ENCODE data around the gene LPP. TPM values are rescaled to one million over a fixed set of nuclear protein-coding genes. Genes with fewer than 3 reads are reported as not detected.

Gene LPP
- total RNA-seq, 2 experiments from 2014 or later, result 27.5 to 31.8 TPM

DNA sequence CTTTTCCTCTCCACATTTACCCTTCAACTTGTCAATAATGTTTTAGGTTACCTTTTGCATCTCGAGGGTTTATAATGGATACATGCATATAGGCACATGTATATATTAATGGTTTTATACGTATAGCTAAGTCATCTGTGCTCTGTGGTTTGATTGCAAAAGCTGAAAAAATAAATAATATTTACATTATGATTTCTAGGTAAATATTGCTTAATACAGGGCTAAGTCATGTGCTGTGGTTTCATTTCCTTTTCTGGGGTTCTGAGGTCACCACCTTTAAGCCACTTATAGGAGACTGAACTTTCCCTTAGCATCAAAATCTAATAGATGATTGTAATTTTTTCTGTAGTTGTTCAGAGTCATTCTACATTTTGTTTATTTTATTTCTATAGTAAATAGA lies 33.1 kb downstream of the LPP start:
- no peaks in the 10 kb centered on the region for H3K27me3 Mint-ChIP-seq (ENCODE audit: low read depth)
- no peak overlapping the region for H3K4me3 Mint-ChIP-seq
- CTCF ChIA-PET, result interaction anchor here (1.3 kb wide), 1 partner anchor 447 kb away, joined by 3 read pairs; no protein-coding TSS in a partner anchor
- H3K4me1 Mint-ChIP-seq (ENCODE audit: low read depth), result peaks cover 40% of the 10 kb centered on the region
- peaks cover 5% of the 10 kb centered on the region for H3K36me3 Mint-ChIP-seq (ENCODE audit: low read depth)
- intact Hi-C loops (cut with micrococcal nuclease), result no loop called here
- no peak overlapping the region for H3K27ac Mint-ChIP-seq
- no peak for DNase-seq
- no peaks in the 10 kb centered on the region for H3K9me3 Mint-ChIP-seq

DNA sequence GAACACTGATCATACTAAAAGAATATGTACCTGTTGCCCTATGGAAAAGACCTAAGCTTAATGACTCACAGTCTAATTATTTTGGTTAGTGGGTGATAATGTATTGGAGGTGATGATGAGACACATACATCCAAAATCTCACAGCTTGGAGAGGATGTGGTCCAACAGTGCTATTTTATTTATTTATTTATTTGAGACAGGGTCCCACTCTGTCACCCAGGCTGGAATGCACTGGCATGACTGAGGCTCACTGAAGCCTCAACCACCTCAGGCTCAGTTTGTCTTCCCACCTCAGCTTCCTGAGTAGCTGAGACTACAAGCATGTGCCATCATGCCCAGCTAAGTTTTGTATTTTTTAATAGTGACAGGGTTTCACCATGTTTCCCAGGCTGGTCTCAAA lies 35.0 kb downstream of the LPP start:
- H3K27ac Mint-ChIP-seq, result no peak overlapping the region
- no peaks in the 10 kb centered on the region for H3K27me3 Mint-ChIP-seq (ENCODE audit: low read depth)
- no peak overlapping the region for H3K4me3 Mint-ChIP-seq
- no peaks in the 10 kb centered on the region for H3K9me3 Mint-ChIP-seq
- peaks cover 14% of the 10 kb centered on the region for H3K36me3 Mint-ChIP-seq (ENCODE audit: low read depth)
- no peak for DNase-seq
- peaks cover 37% of the 10 kb centered on the region for H3K4me1 Mint-ChIP-seq (ENCODE audit: low read depth)
- intact Hi-C loops (cut with micrococcal nuclease), result no loop called here
- CTCF ChIA-PET, result interaction anchor here (0.6 kb wide), 1 partner anchor 448 kb away, joined by 3 read pairs; no protein-coding TSS in a partner anchor

DNA sequence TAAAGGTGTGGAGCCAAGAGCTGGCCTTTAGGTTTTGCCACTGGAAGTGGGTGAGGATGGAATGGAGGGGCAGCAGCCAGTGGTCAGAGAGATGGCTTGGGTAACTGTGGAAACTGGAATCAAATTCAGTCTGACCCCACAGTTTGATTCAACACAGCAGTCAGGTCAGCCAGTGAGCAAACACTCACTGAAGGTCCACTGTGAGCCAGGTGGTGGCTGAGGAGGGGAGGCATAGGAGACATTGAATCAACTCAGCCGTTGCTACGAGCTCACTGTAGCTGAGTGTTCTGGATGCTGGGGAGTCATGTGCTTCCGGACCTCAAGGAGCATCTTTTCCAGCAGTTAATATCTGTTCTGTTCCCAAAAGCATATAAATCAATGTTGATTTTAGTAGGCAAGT lies 37.5 kb downstream of the LPP start:
- no peak overlapping the region for H3K27ac Mint-ChIP-seq
- intact Hi-C loops (cut with micrococcal nuclease), result no loop called here
- peaks cover 29% of the 10 kb centered on the region for H3K4me1 Mint-ChIP-seq (ENCODE audit: low read depth)

DNA sequence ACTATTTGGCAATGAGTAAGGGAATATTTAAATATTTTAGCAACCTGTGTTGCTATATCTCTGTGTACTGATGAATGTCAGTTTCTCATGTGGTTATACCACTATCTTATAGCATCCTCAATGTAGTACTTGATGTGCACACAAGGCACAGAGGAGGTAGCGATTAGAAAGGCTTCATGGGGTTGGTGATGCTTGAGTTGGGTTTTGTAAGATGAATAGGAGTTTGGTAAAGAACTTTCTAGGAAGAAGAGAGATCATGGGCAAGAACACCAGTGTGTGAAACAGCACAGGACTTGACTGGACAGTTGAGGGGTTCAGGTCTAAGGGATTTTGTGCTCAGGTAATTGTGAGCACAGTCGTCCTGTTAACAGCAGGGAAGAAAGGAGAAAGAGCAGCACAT lies 38.1 kb downstream of the LPP start:
- no peak overlapping the region for H3K4me3 Mint-ChIP-seq

More for the DNA sequence above, 37.5 kb downstream of the LPP start:
- no peaks in the 10 kb centered on the region for H3K27me3 Mint-ChIP-seq (ENCODE audit: low read depth)
- DNase-seq, result no peak
- H3K36me3 Mint-ChIP-seq (ENCODE audit: low read depth), result peaks cover 15% of the 10 kb centered on the region
- H3K9me3 Mint-ChIP-seq, result no peaks in the 10 kb centered on the region
- CTCF ChIA-PET, result no interaction called here
- H3K4me3 Mint-ChIP-seq, result no peak overlapping the region

DNA sequence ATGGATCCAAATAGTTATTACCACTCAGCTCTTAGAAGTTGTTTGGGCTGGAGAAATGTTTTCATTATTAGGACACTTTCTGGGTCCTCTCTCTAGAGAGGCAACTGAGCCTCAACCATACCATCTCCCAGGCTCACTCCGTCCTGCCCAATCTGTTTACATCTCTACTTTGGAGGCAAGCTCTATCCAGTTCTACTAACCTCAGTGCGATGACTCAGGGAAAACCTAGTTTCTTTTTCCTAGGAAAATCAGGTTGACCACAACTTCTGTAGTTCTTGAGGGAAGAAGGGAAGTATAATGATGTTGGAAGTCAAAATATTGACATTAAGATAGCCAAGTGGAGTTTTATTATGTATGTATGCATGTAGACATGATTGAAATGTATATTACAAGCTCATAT lies 40.4 kb downstream of the LPP start:
- H3K4me3 Mint-ChIP-seq, result no peak overlapping the region
- CTCF ChIA-PET, result interaction anchor here (0.7 to 1.0 kb wide), 2 partner anchors 276 to 453 kb away, joined by 3 to 4 read pairs; no protein-coding TSS in a partner anchor
- H3K36me3 Mint-ChIP-seq (ENCODE audit: low read depth), result peaks cover 15% of the 10 kb centered on the region
- H3K27me3 Mint-ChIP-seq (ENCODE audit: low read depth), result no peaks in the 10 kb centered on the region
- intact Hi-C loops (cut with micrococcal nuclease), result no loop called here
- no peak for DNase-seq
- H3K9me3 Mint-ChIP-seq, result no peaks in the 10 kb centered on the region
- H3K4me1 Mint-ChIP-seq (ENCODE audit: low read depth), result peaks cover 19% of the 10 kb centered on the region
- no peak overlapping the region for H3K27ac Mint-ChIP-seq

More for the DNA sequence above, 38.1 kb downstream of the LPP start:
- Mint-ChIP-seq H3K4me1 (ENCODE audit: low read depth) (peaks cover 31% of the 10 kb centered on the region), H3K27ac (no peak overlapping the region), H3K36me3 (ENCODE audit: low read depth) (peaks cover 15% of the 10 kb centered on the region), H3K9me3 (no peaks in the 10 kb centered on the region), H3K27me3 (ENCODE audit: low read depth) (no peaks in the 10 kb centered on the region)
- DNase-seq, result no peak
- CTCF ChIA-PET, result no interaction called here
- intact Hi-C loops (cut with micrococcal nuclease), result no loop called here

DNA sequence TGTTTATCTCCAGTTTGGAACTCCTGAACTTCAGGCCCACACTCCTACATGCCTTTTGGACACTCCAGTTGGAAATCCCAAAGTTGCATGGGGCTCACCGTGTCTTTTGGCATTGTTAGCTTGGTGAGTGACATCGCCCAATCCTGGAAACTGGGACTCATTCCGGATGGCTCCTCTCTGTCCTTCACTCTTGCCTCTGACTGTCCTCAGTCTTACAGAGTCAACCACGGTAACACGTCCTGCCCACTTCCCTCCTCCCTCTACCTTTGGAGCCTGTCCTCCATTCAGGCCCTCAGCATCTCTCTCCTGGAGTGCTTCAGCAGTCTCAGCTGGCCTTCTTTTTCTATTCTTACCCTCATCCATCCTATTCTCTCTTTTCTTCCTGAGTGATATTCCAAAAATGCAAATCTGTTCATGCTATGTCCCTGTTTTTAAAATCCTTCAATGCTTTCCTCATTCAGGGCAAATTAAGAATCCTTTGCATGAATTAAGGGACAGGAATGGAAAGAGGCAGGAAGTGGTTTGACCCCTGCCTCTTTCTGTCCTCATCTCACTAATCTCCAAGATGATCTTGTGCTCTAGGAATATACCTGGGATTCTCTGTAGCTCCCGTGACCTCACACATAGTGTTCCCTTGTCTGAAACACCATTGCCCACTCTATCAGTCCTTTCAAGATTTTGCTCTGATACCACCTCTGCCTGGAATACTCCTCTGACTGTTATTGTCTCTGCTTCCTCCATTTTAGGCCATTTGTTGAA lies 42.5 kb downstream of the LPP start:
- CTCF ChIA-PET, result interaction anchor here (1.3 kb wide), 1 partner anchor 110 kb away, joined by 3 read pairs; no protein-coding TSS in a partner anchor
- H3K4me1 Mint-ChIP-seq (ENCODE audit: low read depth), result peaks cover 10% of the 10 kb centered on the region

DNA sequence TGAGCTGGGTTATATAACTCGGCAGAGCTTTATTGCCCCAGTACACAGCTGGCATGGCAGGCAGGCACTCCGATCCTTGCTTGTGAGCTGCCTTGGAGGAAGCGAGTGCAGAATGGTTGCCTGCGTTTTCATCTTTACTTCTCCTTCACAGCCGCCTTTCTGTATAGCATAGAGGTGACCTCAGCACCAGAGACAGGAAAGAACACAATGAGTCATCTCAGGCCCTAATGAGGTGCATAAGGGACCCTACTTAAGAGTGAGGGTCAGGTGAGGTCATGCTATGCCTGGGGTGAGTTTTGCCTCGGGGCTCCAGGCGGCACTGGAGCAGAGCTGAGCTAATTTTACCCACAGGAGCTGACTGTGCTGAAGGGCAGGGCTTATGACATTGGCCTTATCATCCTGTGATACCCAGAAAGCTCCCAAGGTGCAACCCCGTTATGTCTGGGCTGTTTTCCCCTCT lies 43.5 kb downstream of the LPP start:
- no peak overlapping the region for H3K27ac Mint-ChIP-seq
- intact Hi-C loops (cut with micrococcal nuclease), result no loop called here
- DNase-seq, result no peak
- CTCF ChIA-PET, result interaction anchor here (0.6 to 1.3 kb wide), 2 partner anchors 10 to 109 kb away, joined by 3 to 6 read pairs; no protein-coding TSS in a partner anchor
- H3K36me3 Mint-ChIP-seq (ENCODE audit: low read depth), result peaks cover 10% of the 10 kb centered on the region
- no peaks in the 10 kb centered on the region for H3K9me3 Mint-ChIP-seq
- peaks cover 10% of the 10 kb centered on the region for H3K4me1 Mint-ChIP-seq (ENCODE audit: low read depth)
- H3K4me3 Mint-ChIP-seq, result no peak overlapping the region
- no peaks in the 10 kb centered on the region for H3K27me3 Mint-ChIP-seq (ENCODE audit: low read depth)

More for the DNA sequence above, 42.5 kb downstream of the LPP start:
- Mint-ChIP-seq H3K9me3 (no peaks in the 10 kb centered on the region), H3K27ac (no peak overlapping the region), H3K27me3 (ENCODE audit: low read depth) (no peaks in the 10 kb centered on the region), H3K36me3 (ENCODE audit: low read depth) (peaks cover 13% of the 10 kb centered on the region), H3K4me3 (no peak overlapping the region)
- no peak for DNase-seq
- intact Hi-C loops (cut with micrococcal nuclease), result no loop called here

DNA sequence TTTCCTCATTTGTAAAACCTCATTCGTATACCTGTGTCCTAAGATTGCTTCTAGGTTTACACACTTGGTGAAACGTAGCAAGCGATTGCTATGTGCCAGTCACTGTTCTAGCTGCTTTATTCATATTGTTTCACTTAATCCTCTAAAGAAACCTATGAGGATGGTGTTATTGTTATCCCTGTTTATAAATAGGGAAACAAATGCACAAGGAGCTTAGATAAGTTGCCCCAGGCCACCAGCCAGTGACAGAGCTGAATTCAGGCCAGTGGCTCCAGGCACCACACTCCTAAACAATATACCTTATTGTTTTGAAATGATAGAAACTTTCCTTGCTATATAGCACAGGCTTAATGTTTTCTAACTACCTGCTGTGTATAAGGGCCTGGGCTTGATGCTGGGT lies 44.0 kb downstream of the LPP start:
- intact Hi-C loops (cut with micrococcal nuclease), result no loop called here
- no peaks in the 10 kb centered on the region for H3K27me3 Mint-ChIP-seq (ENCODE audit: low read depth)
- H3K36me3 Mint-ChIP-seq (ENCODE audit: low read depth), result peaks cover 5% of the 10 kb centered on the region
- no peaks in the 10 kb centered on the region for H3K9me3 Mint-ChIP-seq
- no peak overlapping the region for H3K4me3 Mint-ChIP-seq
- CTCF ChIA-PET, result interaction anchor here (1.3 kb wide), 1 partner anchor 108 kb away, joined by 3 read pairs; no protein-coding TSS in a partner anchor
- H3K4me1 Mint-ChIP-seq (ENCODE audit: low read depth), result peaks cover 10% of the 10 kb centered on the region
- DNase-seq, result no peak
- no peak overlapping the region for H3K27ac Mint-ChIP-seq

DNA sequence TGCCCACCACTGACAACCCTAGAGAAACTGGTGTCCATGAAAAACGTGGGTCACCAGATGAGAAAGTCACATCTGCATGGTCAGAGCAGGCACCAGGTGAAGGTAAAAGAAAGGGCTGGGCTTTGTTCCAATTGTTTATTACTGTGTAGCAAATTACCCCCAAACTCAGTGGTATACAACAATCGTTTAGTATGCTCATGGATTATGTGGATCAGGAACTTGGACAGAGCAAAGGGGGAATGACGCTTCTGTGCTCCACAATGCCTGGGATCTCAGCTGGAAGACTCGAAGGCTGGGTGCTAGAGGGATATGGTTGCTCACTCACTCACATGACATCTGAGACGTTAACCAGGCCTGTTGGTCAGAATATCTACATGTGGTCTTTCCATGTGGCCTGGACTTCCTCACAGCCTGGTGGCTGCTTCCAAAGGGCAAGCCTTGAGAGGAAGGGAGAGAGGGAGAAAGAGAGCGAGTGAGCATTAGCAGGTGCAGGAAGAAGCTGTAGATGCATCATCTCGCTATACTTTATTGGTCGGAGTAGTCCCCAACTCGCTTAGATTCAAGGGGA lies 44.9 kb downstream of the LPP start:
- CTCF ChIA-PET, result no interaction called here
- Mint-ChIP-seq H3K36me3 (ENCODE audit: low read depth) (peaks cover 3% of the 10 kb centered on the region), H3K4me3 (no peak overlapping the region), H3K27ac (no peak overlapping the region), H3K9me3 (no peaks in the 10 kb centered on the region), H3K27me3 (ENCODE audit: low read depth) (no peaks in the 10 kb centered on the region), H3K4me1 (ENCODE audit: low read depth) (peaks cover 10% of the 10 kb centered on the region)
- DNase-seq, result no peak
- intact Hi-C loops (cut with micrococcal nuclease), result no loop called here

DNA sequence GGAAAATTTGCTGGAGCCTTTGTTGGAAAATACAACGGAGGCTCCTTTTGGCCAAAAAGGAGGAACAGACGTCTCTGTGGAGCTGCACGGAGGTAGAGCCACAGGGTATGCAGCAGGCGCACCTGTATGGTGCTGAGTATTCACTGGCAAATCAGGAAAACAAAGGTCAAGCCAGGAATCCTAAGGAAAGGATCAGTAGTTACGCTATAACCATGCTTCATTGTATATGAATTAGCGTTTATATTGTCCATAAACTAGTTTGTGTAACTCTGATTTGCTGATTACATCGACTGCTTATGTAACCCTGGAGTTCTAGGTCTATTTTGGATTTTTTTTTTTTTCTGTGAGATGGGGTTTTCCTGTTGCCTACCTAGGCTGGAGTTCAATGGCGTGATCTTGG lies 45.4 kb downstream of the LPP start:
- H3K27ac Mint-ChIP-seq, result no peak overlapping the region
- intact Hi-C loops (cut with micrococcal nuclease), result no loop called here
- no peaks in the 10 kb centered on the region for H3K9me3 Mint-ChIP-seq
- peaks cover 2% of the 10 kb centered on the region for H3K36me3 Mint-ChIP-seq (ENCODE audit: low read depth)
- DNase-seq, result no peak
- no peaks in the 10 kb centered on the region for H3K27me3 Mint-ChIP-seq (ENCODE audit: low read depth)
- CTCF ChIA-PET, result interaction anchor here (0.7 to 1.2 kb wide), 2 partner anchors 18 to 29 kb away, joined by 3 read pairs; no protein-coding TSS in a partner anchor
- H3K4me3 Mint-ChIP-seq, result no peak overlapping the region
- H3K4me1 Mint-ChIP-seq (ENCODE audit: low read depth), result peaks cover 6% of the 10 kb centered on the region

DNA sequence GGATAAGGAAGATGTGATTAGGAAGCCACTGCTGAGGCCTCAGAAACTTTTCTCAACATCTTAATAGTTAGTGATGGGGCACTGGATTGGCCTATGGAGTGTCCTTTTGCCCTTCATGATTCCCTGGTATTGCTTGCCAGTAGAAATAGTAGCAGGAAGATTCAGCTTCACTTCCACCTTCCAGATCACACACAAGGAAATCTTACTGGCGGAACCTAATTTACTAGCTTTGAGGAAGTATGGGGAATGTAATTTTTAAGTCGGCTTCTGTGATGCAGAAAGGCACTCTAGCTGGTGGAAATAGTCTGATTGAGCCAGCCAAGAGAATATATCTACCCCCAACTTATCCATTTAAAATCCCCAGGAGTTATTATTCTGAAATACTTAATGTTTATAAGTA lies 46.5 kb downstream of the LPP start:
- CTCF ChIA-PET, result interaction anchor here (0.6 to 1.2 kb wide), 2 partner anchors 17 to 931 kb away, joined by 3 to 4 read pairs; no protein-coding TSS in a partner anchor
- Mint-ChIP-seq H3K36me3 (ENCODE audit: low read depth) (peaks cover 1% of the 10 kb centered on the region), H3K27ac (no peak overlapping the region)

DNA sequence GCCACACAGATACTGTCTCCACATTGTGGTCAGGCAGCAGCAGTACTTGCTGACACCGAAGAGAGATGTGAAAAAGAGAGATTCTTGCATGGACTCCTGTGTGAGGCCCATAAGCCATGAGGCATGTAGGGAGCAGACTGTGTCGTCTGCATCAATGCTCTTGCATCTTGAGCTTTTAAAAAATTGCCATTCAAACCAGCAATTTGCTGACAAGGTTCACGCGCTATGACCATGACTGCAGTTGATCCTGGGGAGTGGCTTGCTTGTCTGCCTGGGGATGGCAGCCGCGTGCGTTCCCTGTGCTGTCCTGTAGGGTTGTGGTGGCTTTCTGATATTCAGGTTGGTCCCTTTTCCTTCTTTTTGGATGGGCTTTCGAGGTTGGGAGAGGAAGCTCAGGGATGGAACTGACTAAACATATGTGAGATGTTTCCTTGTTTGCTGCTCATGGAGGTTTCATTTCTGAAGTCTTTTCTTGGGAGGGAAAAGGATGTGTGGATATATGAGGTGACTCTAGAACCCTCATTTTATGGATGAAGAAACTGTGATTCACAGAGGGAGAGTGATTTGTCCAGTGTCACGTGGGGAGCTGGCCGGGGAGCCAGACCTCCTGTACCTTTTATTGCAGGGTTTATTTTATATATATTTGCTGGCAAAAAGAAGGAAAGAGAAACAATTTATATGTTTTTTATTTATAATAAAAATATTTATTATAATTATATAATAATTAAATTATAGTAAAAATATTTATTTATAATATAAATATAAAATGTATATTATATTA lies 48.6 kb downstream of the LPP start:
- CTCF ChIA-PET, result interaction anchor here (0.8 kb wide), 1 partner anchor 12 kb away, joined by 3 read pairs; no protein-coding TSS in a partner anchor

More for the DNA sequence above, 46.5 kb downstream of the LPP start:
- Mint-ChIP-seq H3K27me3 (ENCODE audit: low read depth) (no peaks in the 10 kb centered on the region), H3K9me3 (no peaks in the 10 kb centered on the region), H3K4me3 (no peak overlapping the region), H3K4me1 (ENCODE audit: low read depth) (peaks cover 4% of the 10 kb centered on the region)
- intact Hi-C loops (cut with micrococcal nuclease), result no loop called here
- DNase-seq, result no peak

More for the DNA sequence above, 48.6 kb downstream of the LPP start:
- intact Hi-C loops (cut with micrococcal nuclease), result no loop called here
- Mint-ChIP-seq H3K27me3 (ENCODE audit: low read depth) (no peaks in the 10 kb centered on the region), H3K9me3 (no peaks in the 10 kb centered on the region), H3K4me3 (no peak overlapping the region), H3K4me1 (ENCODE audit: low read depth) (no peaks in the 10 kb centered on the region), H3K36me3 (ENCODE audit: low read depth) (peaks cover 1% of the 10 kb centered on the region), H3K27ac (no peak overlapping the region)
- peak; percentile 14 for DNase-seq

Data from activated naive CD4-positive, alpha-beta T cell treated with anti-CD3 and anti-CD28 coated beads for 36 hours (primary cell).